Prostate gland (tissue), 2 donors: Measurements from ENCODE around the gene EPB41L2. TPM values are rescaled to one million over a fixed set of nuclear protein-coding genes. Genes with fewer than 3 reads are reported as not detected.

Source experiments
- DNase-seq: peaks from one replicate; pipeline ENCODE4 v3.0.0-alpha.2; 2019; ENCODE audit warnings: low spot score
- H3K27ac ChIP-seq, 2 donors: fragments of 200-600 bp; sonication (generic); 2 replicates each; pipeline ENCODE4 v1.5.1; 2017 to 2019
- H3K27me3 ChIP-seq: fragments of 200-600 bp; sonication (generic); replicated peaks from 2 replicates; pipeline ENCODE4 v1.5.1; 2019; ENCODE audit not compliant: insufficient read depth
- H3K36me3 ChIP-seq, 2 donors: fragments of 200-600 bp; sonication (generic); 1 replicate in 1 of 2; 2 replicates in 1 of 2; pipeline versions ENCODE4 v1.5.1 to v1.8.1; 2017 to 2019
- H3K4me1 ChIP-seq: fragments of 200-600 bp; sonication (generic); replicated peaks from 2 replicates; pipeline ENCODE4 v1.5.1; 2019
- H3K4me3 ChIP-seq, 2 donors: fragments of 200-600 bp; sonication (generic); 2 replicates each; pipeline ENCODE4 v1.5.1; 2017 to 2019
- H3K9me3 ChIP-seq: fragments of 200-600 bp; sonication (generic); 2 replicates; pipeline ENCODE4 v1.5.1; 2017
- POLR2A ChIP-seq: fragments of 450-650 bp; IDR thresholded peaks from one replicate; pipeline ENCODE4 v1.6.1; 2016; ENCODE audit warnings: antibody characterized with exemption, mild to moderate bottlenecking
- POLR2AphosphoS5 ChIP-seq: sonication (generic); formaldehyde crosslinking; IDR thresholded peaks from one replicate; pipeline ENCODE4 v1.6.1; 2017; ENCODE audit warnings: antibody characterized with exemption
- WGBS: methylation state at CpG from one replicate; pipeline ENCODE4 v1.1.5; 2018; 5-methylcytosine and 5-hydroxymethylcytosine counted together
- intact Hi-C: fragments of 100-400 bp; cut with DNase I; formaldehyde crosslinking; loops from one replicate; pipeline ENCODE4 v1.14.2; 2022
- total RNA-seq, 2 donors: library from RNA; depleted of rRNA; stranded (reverse); fragments of >200 nt; gene quantifications; one replicate each; pipeline ENCODE4 v1.1.0, GENCODE V29; 2016
- TF ChIP-seq, protein P1 (sequence below), 4 experiments: fragments of 200-600 bp in 2 of 4; fragments of 450-650 bp in 2 of 4; sonication (generic) in 2 of 4; IDR thresholded peaks; 1 replicate in 3 of 4; 2 replicates in 1 of 4; pipeline ENCODE4 v1.5.1; 2016 to 2019; ENCODE audit warnings: antibody characterized with exemption in 4 of 4, mild to moderate bottlenecking in 2 of 4, moderate library complexity in 2 of 4

Gene EPB41L2
- 100 to 1,000 TPM in 1 of 2 donors, 10 to 100 TPM in 1; 11.9 to 105 TPM for total RNA-seq

DNA sequence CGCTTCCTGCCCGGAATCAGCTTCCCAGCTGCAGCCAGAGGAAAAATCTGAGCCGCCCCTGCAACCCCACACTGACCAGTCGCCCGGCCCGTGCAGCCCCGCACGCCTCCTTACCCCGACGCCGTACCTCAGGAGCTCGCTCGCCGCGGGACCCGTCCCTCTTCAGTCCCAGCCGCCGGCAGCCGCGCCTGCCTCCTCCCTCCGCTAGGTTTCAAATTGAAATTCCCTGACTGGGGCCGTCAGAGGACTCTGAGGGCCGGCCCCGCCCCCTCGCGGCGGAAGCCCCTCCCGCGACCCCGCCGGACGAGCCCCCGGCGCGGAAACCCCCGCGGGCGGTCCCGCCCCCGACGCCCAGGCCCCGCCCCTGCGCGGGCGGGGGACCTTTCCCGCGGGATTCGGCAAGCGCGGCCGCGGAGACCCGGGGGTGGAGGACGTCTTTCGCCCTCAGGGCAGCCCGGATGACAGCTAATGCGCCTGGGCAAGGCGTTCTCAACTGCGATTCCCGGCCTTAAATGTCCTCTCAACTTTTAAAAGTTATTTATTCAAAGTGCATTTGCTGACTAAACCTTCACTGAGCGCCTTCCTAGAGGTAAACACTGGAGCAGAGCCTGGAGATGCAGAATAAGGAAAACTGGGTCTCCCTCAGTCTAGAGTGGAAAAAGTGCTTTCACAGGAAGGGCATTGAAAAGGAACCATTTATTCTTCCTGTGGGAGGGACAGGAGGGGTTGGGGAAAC, at the start of gene EPB41L2:
EPB41L2 (minus strand) TSS at position 218 of the 736 bp plus-strand sequence. CDS start 106,760 bp downstream, outside the sequence.
- Histone ChIP-seq H3K4me1 (no peaks in the 10 kb centered on the region), H3K27ac (peak within 1 kb of the TSS; percentile 63 to 80), H3K9me3 (no peaks in the 10 kb centered on the region), H3K4me3 (peak within 1 kb of the TSS; percentile 55 to 75), H3K27me3 (no peaks in the 10 kb centered on the region), H3K36me3 (no peaks in the 10 kb centered on the region)
- TF ChIP-seq, protein P1, sequence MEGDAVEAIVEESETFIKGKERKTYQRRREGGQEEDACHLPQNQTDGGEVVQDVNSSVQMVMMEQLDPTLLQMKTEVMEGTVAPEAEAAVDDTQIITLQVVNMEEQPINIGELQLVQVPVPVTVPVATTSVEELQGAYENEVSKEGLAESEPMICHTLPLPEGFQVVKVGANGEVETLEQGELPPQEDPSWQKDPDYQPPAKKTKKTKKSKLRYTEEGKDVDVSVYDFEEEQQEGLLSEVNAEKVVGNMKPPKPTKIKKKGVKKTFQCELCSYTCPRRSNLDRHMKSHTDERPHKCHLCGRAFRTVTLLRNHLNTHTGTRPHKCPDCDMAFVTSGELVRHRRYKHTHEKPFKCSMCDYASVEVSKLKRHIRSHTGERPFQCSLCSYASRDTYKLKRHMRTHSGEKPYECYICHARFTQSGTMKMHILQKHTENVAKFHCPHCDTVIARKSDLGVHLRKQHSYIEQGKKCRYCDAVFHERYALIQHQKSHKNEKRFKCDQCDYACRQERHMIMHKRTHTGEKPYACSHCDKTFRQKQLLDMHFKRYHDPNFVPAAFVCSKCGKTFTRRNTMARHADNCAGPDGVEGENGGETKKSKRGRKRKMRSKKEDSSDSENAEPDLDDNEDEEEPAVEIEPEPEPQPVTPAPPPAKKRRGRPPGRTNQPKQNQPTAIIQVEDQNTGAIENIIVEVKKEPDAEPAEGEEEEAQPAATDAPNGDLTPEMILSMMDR (IDR thresholded peaks at IDR 0.05) = peak in 3 of 4 experiments; percentile 10 to 40 (median 35)
- peak; percentile 86 for TF ChIP-seq POLR2A
- peak; percentile 77 for TF ChIP-seq POLR2AphosphoS5
- peak; percentile 75 for DNase-seq
- WGBS = under 1% methylated on average over 41 of the region's 61 CpGs
- intact Hi-C loops = loop anchor here (2.0 kb wide), 1 partner anchor 72 kb away; the partner anchor contains the start of gene AKAP7

DNA sequence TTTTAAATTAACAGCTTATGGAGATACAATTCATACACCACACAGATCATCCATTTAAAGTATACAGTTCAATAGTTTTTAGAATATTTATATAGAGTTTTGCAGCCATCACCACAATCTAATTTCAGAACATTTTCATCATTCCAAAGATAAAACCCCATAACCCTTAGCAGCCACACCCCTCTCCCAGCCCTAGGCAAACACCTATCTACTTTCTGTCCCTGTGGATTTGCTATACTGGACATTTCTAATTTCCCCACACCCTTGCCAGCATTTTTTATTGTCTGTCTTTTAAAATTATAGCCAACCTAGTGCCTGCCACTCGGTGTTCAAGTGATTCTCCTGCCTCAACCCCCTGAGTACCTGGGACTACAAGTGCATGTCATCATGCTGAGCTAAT, 49.2 kb upstream of the EPB41L2 start:
- no peak overlapping the region for H3K4me3 ChIP-seq
- no peaks in the 10 kb centered on the region for H3K4me1 ChIP-seq
- H3K36me3 ChIP-seq = no peaks in the 10 kb centered on the region
- no peaks in the 10 kb centered on the region for H3K9me3 ChIP-seq
- 63% methylated on average over 1 of the region's 1 CpG for WGBS
- no peak for DNase-seq
- TF ChIP-seq POLR2A (no peak), POLR2AphosphoS5 (no peak)
- TF ChIP-seq, protein P1 (IDR thresholded peaks at IDR 0.05) = no peak
- H3K27ac ChIP-seq = no peak overlapping the region
- intact Hi-C loops = no loop called here
- H3K27me3 ChIP-seq = no peaks in the 10 kb centered on the region

DNA sequence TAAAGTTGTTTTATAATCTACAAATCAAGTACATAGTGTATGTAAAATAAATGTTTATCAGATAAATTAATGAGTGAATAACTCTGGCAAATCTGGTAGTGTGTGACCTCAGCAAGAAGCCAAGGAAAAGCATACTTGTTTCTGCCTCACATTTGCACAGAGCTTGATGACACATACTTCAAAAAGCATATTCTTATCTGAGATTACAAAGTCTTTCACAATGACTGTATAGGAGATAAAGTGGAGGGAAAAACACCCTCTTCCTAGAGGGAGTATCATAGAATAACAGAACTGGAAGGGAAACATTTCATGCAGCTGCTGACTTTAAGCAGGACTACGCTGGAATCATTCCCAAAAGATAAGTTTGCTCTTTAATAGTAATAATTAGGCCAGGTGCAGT, 44.1 kb upstream of the EPB41L2 start:
- no peak for DNase-seq
- Histone ChIP-seq H3K9me3 (no peaks in the 10 kb centered on the region), H3K4me1 (no peaks in the 10 kb centered on the region), H3K27me3 (no peaks in the 10 kb centered on the region), H3K4me3 (no peak overlapping the region), H3K27ac (no peak overlapping the region), H3K36me3 (no peaks in the 10 kb centered on the region)
- TF ChIP-seq POLR2A = no peak
- intact Hi-C loops = no loop called here
- 76% methylated on average over 1 of the region's 1 CpG for WGBS

DNA sequence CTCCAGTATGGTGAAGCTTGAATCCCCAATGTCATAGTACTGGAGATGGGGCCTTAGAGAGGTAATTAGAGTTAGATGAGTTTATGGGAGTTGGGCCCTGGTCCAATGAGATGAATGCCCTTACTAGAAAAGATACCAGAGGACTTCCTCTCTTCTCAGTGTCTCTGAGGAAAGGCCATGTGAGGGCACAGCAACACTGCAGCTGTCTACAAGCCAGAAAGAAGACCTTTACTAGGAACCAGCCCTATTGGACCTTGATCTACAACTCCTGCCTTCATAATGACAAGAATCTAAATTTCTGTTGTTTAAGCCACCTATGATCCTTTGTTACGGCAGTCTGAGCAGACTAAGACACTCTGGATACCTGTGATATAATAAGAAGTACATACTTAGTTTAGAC, 40.9 kb upstream of the EPB41L2 start:
- no peak overlapping the region for H3K27ac ChIP-seq
- TF ChIP-seq, protein P1 (IDR thresholded peaks at IDR 0.05) = no peak
- TF ChIP-seq POLR2AphosphoS5 (no peak), POLR2A (no peak)
- H3K9me3 ChIP-seq = no peaks in the 10 kb centered on the region
- no peak for DNase-seq
- 93% methylated on average over 1 of the region's 1 CpG for WGBS
- H3K4me3 ChIP-seq = no peak overlapping the region
- no peaks in the 10 kb centered on the region for H3K27me3 ChIP-seq
- no peaks in the 10 kb centered on the region for H3K4me1 ChIP-seq
- intact Hi-C loops = no loop called here
- no peaks in the 10 kb centered on the region for H3K36me3 ChIP-seq

DNA sequence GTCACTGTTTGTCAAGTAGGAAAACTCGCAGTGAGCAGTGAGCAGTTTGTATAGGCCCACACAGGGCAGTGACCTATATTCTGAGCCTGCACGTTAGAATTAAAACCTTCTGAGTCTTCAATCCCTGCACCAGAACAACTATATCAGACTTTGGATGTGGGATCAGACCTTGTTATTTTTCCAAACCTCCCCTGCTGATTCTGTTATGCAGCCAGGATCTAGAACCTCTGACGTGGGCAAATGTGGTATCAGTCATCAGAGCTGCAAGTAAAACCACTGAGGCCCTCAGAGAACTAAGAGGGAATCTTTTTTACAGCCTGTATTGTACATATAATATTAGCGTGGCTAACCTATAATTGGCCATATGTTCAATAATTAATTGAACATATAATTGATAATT, 40.3 kb upstream of the EPB41L2 start:
- whole genome bisulfite sequencing = 95% methylated on average over 4 of the region's 4 CpGs

More for the DNA sequence above, 40.3 kb upstream of the EPB41L2 start:
- Histone ChIP-seq H3K4me3 (no peak overlapping the region), H3K4me1 (no peaks in the 10 kb centered on the region), H3K27me3 (no peaks in the 10 kb centered on the region), H3K27ac (no peak overlapping the region), H3K36me3 (no peaks in the 10 kb centered on the region), H3K9me3 (no peaks in the 10 kb centered on the region)
- no peak for TF ChIP-seq POLR2AphosphoS5
- TF ChIP-seq POLR2A = no peak
- TF ChIP-seq, protein P1 (IDR thresholded peaks at IDR 0.05) = no peak
- DNase-seq = no peak
- intact Hi-C loops = no loop called here
